ENCODE measurements around the gene VPS13C. TPM values are rescaled to one million over a fixed set of nuclear protein-coding genes. Genes with fewer than 3 reads are reported as not detected.
A peak's percentile ranks its signal among the peaks of the same experiment; 100 is the strongest.

The VPS13C gene
- total RNA-seq, 1 donor = 79.8 TPM

DNA sequence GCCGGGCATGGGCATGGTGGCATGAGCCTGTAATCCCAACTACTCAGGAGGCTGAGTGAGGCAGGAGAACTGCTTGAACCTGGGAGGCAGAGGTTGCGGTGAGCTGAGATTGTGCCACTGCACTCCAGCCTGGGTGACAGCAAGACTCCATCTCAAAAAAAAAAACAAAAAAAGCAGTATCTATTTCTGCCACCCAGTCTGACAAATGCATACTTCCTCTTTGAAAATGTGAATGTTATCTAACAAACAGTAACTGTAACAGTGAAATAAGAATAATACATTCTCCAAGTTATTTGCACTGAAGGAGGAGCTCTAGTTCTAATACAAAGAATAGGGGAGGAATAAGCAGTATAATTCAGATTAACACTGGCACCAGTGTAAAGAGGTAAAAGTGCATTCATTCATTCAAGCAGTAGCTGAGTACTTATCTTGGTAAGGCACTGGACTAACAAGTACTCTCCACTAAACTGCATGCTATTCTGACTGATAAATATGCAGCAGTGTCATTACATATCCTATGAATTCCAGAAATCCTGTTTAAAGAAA, 12.9 kb downstream of the VPS13C start:
- DNase-seq (ENCODE audit: low read depth) = no peak
- TF ChIP-seq, protein P1, sequence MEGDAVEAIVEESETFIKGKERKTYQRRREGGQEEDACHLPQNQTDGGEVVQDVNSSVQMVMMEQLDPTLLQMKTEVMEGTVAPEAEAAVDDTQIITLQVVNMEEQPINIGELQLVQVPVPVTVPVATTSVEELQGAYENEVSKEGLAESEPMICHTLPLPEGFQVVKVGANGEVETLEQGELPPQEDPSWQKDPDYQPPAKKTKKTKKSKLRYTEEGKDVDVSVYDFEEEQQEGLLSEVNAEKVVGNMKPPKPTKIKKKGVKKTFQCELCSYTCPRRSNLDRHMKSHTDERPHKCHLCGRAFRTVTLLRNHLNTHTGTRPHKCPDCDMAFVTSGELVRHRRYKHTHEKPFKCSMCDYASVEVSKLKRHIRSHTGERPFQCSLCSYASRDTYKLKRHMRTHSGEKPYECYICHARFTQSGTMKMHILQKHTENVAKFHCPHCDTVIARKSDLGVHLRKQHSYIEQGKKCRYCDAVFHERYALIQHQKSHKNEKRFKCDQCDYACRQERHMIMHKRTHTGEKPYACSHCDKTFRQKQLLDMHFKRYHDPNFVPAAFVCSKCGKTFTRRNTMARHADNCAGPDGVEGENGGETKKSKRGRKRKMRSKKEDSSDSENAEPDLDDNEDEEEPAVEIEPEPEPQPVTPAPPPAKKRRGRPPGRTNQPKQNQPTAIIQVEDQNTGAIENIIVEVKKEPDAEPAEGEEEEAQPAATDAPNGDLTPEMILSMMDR (IDR thresholded peaks at IDR 0.05; ENCODE audit: insufficient read depth, low read length) = no peak

DNA sequence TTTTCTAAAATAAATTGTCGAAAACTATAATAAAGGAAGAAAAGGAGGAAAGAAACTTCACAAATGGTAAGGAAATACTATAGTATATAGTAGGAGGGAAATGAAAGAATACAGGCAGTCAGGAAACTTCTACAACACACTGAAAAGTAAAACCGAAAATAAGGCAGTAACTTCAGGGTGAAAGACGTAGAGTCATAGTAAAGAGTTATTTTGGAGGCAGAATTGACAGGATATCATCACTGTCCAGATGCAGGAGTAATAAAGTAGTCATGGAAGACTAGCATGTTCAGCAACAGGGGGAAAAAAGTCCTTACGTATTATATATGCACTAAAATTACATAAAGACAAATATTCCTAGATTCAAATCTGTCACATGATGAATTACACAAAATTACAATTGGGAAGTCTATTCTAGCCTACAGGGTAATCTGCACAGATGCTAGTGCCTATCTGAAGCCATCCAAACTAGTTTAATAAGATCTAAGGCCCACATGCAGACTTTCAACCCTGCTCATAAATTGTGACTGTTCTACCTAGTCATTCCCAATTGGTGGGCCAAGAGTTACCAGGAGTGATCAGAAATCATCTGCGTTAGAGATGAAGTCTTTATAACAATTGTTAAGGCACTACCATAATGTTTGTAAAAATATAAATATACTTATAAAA, 14.0 kb downstream of the VPS13C start:
- H3K4me3 ChIP-seq (ENCODE audit: low read depth, low read length) = no peak overlapping the region
- TF ChIP-seq, protein P1 (IDR thresholded peaks at IDR 0.05; ENCODE audit: insufficient read depth, low read length) = no peak
- DNase-seq (ENCODE audit: low read depth) = no peak

More for the DNA sequence above, 12.9 kb downstream of the VPS13C start:
- H3K4me3 ChIP-seq (ENCODE audit: low read depth, low read length) = no peak overlapping the region

DNA sequence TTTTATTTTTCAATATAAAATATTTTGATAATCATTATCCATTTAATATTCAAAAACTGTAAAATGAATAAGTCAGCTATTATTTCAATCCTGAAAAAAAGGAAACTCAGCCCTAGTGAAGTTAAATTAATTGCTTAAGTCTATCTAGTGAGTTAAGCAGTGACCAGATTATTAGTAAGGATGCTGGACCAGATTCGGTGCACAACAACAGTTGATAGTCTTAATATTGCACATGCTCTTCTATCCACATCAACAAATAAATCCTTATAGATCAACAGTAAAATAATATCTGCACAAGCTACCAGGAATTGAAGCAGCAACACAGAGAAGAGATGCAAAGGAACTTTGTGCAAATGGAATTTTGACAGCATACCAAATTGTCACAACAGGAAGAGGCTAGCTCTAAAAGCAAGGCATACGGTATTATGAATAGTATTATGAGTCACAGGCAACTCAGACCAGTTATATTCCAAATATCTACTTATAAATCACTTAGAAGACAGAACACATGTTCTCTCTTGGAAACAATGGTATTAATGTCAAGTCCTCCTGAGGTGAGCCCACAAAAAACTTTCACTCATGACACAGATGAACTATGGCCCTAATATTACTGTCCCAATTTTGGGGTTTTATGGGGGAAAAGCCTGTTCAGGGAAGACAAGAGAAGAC, 24.9 kb downstream of the VPS13C start:
- TF ChIP-seq, protein P1 (IDR thresholded peaks at IDR 0.05; ENCODE audit: insufficient read depth, low read length) = no peak
- no peak overlapping the region for H3K4me3 ChIP-seq (ENCODE audit: low read depth, low read length)
- peak; percentile 69 for DNase-seq (ENCODE audit: low read depth)

DNA sequence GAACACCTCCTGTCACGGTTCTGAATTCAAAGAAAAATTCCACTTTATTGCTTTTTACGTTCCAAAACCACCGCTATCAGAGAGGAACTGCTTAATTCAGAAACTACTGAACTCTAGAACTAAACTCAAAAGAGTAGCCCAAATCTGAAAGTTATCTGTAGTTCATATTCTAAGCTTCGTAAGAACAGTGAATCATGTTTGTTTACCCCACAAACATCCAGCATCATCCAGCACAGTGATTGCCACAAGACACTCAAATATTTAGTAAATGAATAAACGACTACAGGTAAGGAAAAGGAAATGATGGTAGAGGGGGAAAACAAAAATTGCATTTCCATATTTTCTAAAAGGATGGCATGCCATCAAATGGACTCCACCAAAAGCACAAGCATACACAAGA, 32.3 kb downstream of the VPS13C start:
- TF ChIP-seq, protein P1 (IDR thresholded peaks at IDR 0.05; ENCODE audit: insufficient read depth, low read length) = no peak
- DNase-seq (ENCODE audit: low read depth) = no peak
- no peak overlapping the region for H3K4me3 ChIP-seq (ENCODE audit: low read depth, low read length)

DNA sequence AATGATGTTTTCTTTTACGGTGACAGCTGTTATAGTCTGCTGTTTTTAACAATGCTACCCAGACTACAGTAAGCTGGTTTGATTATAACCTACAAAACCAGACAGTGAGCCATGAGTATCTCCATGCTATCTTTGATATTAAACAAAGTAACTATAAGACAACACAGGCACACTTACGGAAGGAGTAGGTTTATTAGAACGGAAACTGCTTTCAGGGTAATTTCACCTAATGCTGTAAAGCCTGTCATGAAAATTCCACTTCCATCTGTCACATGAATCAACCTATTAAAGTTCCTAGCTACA, 33.0 kb downstream of the VPS13C start:
- no peak for DNase-seq (ENCODE audit: low read depth)
- TF ChIP-seq, protein P1 (IDR thresholded peaks at IDR 0.05; ENCODE audit: insufficient read depth, low read length) = no peak
- H3K4me3 ChIP-seq (ENCODE audit: low read depth, low read length) = no peak overlapping the region

DNA sequence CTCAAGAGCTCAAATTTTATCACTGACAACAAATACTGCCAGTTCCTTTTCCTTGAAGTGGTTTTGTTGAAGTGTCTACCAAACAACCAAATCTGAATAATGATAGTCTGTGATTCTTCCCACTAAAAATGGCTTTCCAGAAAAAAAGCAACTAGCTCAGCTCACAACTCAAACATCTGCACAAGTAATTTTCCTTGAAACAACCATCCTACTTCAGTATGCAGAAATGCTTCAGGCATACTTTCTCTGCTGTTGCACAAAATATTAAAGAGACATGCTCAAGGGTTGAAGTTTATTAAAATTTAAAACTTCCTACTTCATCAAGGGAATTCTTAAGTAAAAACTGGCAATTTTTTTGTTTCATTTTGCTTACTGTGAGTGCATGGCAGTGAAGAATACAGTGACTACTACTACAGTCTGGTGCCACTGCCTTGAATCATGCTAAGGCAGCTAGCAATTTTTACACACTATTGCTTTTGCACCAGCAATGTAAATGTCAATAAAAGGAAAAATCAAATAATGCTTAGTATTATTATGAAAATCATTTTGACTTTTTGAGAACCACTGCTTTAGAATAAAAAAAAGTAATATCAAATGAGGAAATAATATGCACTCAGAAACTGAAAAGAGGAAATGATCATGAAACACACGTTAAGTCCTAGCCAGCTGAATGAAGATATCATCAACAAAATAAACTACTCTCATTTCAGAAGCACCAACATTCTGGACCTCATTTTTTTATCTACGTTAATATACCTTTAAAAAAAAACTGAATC, 33.6 kb downstream of the VPS13C start:
- TF ChIP-seq, protein P1 (IDR thresholded peaks at IDR 0.05; ENCODE audit: insufficient read depth, low read length) = no peak
- DNase-seq (ENCODE audit: low read depth) = no peak

More for the DNA sequence above, 33.6 kb downstream of the VPS13C start:
- H3K4me3 ChIP-seq (ENCODE audit: low read depth, low read length) = no peak overlapping the region

All from fibroblast of the aortic adventitia (primary cell).